GM18951 (cell line): ENCODE data around the gene DHRS1.

Experiments used
- POLR2A ChIP-seq: IDR thresholded peaks from 4 replicates; pipeline ENCODE4 v1.6.1; 2011; ENCODE audit warnings: mild to moderate bottlenecking; ENCODE audit not compliant: insufficient read length, insufficient read depth; ENCODE audit errors: extremely low read depth
- in situ Hi-C: fragments of 300-500 bp; cut with MboI; formaldehyde crosslinking; loops from one replicate; pipeline ENCODE4 v1.12.0; 2022; ENCODE audit warnings: low sequenced_read_pairs, mixed read lengths, inconsistent platforms; ENCODE audit not compliant: unreplicated experiment

DHRS1 gene

DNA sequence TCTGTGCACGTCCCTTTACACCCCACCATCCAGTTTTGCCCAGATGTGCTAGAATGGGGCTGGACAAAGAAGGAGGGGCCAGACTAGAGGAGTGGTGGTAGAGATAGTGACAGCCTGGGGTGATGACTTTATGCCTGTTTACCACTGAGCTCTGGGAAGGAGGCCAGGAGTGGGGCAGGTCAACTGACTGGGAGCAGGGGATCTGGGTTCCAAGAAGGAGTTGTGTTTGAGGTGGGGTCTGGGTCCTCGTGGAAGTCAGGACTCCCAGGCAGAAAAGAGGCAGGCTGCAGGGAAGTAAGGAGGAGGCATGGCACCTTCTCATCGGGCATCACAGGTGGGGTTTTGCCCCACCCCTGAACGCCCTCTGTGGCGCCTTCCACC lies 10.7 kb upstream of the DHRS1 start:
- TF ChIP-seq POLR2A: no peak

GRCh38 chr14:24309538-24310264 lies 10.1 kb upstream of the DHRS1 start, which contains the start of gene LTB4R2:
Gene LTB4R2, plus strand, starts transcription at chr14:24310140. Its CDS starts 525 bp downstream, at chr14:24310665.
- TF ChIP-seq POLR2A: no peak
- in situ Hi-C loops: no loop called here

More for the DNA sequence above, 10.7 kb upstream of the DHRS1 start:
- in situ Hi-C loops: no loop called here

DNA sequence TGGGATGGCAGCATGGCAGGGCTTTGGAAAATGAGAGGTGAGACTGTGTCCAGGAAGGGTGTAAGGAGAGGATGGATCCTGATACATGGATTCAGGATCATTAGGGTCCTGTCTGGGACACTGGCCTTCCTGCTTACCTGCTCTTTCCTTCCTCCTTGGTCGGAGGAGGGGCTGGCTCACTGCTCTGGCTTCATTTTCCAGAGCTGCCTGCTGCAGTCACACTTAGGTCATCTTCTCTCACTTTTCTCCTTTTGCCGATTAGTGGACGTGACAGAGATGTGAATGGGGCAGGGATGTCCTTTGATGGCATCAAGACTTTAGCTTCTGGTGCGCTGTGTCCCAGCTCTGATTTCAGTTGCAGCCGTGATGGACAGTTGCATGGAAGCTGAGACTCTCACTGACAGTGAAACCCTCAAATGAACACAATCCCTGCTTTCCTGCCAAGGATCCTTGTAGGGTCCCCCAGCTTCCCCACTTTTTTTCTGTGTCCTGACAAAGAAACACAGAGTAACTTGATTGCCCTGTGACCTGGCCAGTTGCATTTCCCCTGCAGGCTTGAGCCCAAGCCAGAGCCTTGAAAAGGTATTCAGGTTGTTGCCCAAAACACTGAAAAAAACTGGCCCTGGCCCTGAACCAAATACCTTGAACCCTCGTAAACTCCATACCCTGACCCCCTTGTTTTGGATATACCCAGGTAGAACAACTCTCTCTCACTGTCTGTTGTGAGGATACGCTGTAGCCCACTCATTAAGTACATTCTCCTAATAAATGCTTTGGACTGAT lies 9.0 kb upstream of the DHRS1 start:
- in situ Hi-C loops: no loop called here
- TF ChIP-seq POLR2A: no peak

- no peak for TF ChIP-seq POLR2A
- in situ Hi-C loops: no loop called here
These were observed 8.2 kb upstream of the DHRS1 start, which contains the start of gene CIDEB for GRCh38 chr14:24307575-24308341. Gene CIDEB, minus strand, starts transcription at chr14:24307977. Its CDS starts 119 bp downstream, at chr14:24307858.

DNA sequence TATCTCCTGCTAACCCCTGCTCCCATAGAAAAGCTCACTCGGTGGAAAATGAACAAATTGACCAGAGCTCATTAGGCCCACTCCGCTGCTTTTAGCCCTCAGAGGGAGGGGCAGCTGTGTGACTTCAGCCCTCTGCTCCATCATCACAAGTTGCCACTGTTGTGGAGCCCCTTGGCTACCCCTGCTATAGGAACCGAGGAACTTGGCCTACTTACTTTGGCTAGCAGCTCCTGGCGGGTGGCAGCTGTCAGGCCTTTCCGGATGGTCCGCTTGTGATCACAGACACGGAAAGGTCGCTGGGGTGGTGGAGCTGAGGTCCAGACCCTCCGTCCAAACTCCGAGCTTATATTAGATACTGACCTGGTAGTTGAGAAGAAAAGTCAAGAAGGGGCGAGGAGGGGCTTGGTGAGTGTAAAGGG lies 7.6 kb upstream of the DHRS1 start:
- no peak for TF ChIP-seq POLR2A
- in situ Hi-C loops: no loop called here

- in situ Hi-C loops: no loop called here
- no peak for TF ChIP-seq POLR2A
These were observed 4.4 kb upstream of the DHRS1 start for GRCh38 chr14:24304019-24304387.

- in situ Hi-C loops: no loop called here
- no peak for TF ChIP-seq POLR2A
These were observed 873 bp upstream of the DHRS1 start for GRCh38 chr14:24300326-24300980.

DNA sequence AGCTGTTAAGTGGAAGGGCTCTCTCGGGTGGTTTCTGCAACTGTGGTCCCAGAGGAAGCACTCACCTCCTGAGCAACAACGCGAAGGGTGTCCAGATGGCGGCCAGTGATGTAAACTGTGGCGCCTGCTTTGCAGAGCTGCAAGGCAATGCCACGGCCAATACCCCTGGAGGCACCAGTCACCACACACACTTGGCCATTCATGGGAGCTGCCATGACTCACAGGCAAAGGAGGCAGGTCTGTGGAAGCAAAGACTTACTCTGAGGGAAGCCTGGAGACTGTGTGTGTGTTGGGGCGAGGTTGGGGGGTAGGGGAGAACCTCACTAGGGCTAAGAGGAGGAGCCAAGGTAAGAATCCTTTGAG lies 707 bp downstream of the DHRS1 start:
- TF ChIP-seq POLR2A: no peak
- in situ Hi-C loops: loop anchor here (5.0 kb wide), 1 partner anchor 57 kb away; the partner anchor contains the start of gene TINF2

DNA sequence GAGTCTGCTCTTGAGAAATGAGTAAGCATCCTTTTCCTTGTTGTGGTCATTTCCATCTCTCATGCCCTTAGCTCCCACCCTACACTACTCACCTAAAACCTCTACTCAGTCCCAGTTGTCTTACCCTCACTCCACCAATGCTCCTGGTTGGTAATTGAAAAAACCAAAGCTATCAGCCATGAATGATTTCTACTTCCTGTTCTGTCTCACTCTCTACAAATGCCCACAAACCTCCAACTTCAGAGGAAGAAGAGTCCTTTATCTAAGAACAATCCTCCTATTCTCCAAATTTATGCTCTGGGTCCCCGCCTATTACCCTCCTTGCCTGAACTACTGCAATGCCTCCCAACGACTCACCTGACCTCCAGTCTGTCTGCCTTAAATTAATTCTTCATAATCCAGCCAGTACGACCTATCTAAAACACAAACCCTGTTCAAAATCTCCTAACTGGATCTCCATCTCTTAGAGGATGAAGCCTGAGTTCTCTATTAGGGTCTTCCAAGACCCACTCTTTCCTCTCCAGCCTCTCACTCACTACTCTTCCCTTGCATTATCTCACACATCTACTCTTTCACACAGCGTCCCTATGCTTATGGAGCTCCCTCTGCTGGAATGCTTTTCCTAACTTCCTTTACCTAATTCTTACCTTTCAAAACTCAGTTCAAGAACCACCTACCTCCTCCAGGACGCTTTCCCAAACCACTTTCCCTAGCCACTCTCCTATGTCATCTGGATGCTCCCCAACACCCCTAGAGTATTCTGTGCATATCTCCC lies 2.2 kb downstream of the DHRS1 start:
- in situ Hi-C loops: loop anchor here (5.0 kb wide), 1 partner anchor 55 kb away; the partner anchor contains the start of gene TINF2
- TF ChIP-seq POLR2A: no peak

DNA sequence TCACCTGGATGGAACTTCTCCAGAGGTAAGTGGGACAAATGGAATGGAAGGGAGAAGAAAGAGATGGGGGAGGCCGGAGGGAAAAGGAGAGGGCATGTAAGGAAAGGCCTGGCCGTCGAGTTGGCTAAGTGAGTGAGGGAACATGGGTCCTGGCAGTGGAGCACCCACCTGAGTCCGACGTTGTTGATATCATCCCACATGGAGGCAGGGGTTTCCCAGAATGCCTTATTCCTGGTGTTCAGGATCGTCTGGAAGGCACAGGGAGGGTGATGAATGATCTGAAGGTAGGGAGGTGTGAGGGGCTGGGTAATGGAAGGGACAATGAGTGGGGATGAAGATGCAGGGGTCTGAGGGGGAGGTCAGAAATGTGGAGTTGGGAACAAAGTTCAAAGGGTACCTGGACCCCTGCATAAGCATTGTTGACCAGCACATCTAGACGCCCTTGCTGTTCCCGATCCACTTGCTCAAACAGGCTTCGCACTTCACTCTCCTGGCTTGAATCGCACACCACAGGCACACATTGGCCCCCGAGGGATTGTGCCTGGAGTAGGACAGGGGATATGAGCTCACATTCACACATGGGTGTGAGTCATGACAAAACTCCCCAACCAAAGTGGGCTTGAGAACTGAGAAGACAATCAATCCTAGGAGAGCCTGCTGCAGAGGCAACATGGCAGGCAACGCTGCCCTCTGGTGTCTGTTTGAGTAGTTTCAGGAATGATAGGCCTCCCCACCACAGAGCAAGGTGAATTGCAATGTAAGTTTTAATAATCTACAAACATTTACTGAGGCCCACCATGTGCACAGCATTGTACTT lies 3.0 kb downstream of the DHRS1 start:
- in situ Hi-C loops: loop anchor here (5.0 kb wide), 1 partner anchor 54 kb away; the partner anchor contains the start of gene TINF2

GRCh38 chr14:24293525-24293924 lies 6.1 kb downstream of the DHRS1 start:
- no peak for TF ChIP-seq POLR2A
- in situ Hi-C loops: no loop called here

More for the DNA sequence above, 3.0 kb downstream of the DHRS1 start:
- no peak for TF ChIP-seq POLR2A

DNA sequence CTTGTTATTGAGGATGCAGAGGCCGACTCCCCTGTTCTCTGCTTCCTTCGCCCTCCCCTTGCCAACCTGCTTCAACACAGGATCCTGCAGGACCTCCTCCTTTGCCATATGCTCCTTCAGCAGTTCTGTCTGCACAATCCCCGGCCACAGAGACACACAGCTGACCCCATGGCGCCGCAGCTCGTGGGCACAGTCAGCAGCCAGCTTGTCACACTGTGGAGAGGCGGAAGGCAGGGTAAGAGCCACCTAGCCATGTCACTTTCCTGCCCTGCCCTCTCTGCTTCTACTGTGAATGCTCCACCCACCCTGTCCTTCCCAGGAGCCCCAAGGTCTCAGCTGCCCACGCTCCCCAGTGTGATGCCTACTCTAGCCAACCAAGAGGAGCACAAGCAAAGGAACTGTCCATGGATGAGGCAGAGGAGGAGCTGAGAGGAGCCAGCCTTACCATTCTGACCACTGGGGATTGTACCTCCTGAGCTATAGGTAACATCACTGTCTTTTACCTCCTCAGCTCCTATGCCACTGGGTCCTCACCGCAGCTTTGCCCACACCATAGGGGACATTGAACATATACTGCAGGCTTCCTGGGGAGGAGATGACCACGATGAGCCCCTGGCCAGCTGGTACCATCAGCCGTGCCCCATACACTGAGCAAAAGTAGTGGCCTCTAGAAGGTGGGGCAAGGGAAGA lies 7.3 kb downstream of the DHRS1 start:
- in situ Hi-C loops: no loop called here
- no peak for TF ChIP-seq POLR2A
